ENCODE results near the gene ALAS2. TPM values are rescaled to one million over a fixed set of nuclear protein-coding genes. Genes with fewer than 3 reads are reported as not detected.
"Not testable (repeated sequence)": the region's sequence is repeated elsewhere in the genome, so short reads cannot be mapped to it uniquely, and the experiment has no call there.

ALAS2 gene
- total RNA-seq, 1 experiment from 2014 or later = not detected

- in situ Hi-C loops (cut with HindIII; ENCODE audit: low pct_unique_long_range_greater_than_20kb, low sequenced_read_pairs) = no loop called here
- peak; percentile 36 for DNase-seq (ENCODE audit: low read depth, low spot score)
Measured at GRCh38 chrX:55011294-55011693, 19.5 kb downstream of the ALAS2 start.

- in situ Hi-C loops (cut with HindIII; ENCODE audit: low pct_unique_long_range_greater_than_20kb, low sequenced_read_pairs) = no loop called here
- no peak for DNase-seq (ENCODE audit: low read depth, low spot score)
Measured at GRCh38 chrX:55008571-55009358, 22.0 kb downstream of the ALAS2 start.

DNA sequence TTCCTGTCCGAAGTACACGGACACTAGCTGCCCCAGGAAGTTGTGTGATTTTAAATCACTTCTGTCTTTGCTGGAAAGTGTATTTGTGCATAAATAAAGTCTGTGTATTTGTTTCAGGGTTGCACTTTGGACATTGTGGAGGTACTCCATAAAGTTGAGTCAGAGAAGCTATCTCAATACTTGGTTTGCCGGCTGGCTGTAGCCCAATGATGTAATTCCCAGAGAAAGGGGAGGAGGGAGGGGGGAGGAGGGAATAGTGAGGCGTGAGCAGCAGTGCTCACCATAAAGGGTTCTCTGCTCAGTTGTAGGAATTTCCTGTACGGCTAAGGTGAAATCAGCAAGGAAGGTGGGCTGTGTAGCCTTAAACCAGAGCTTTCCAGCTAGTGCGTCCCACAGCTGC lies 23.1 kb downstream of the ALAS2 start:
- in situ Hi-C loops (cut with HindIII; ENCODE audit: low pct_unique_long_range_greater_than_20kb, low sequenced_read_pairs) = no loop called here
- no peak for DNase-seq (ENCODE audit: low read depth, low spot score)

GRCh38 chrX:55006827-55007621 lies 23.8 kb downstream of the ALAS2 start:
- in situ Hi-C loops (cut with HindIII; ENCODE audit: low pct_unique_long_range_greater_than_20kb, low sequenced_read_pairs) = no loop called here
- no peak for DNase-seq (ENCODE audit: low read depth, low spot score)

GRCh38 chrX:55005256-55005655 lies 25.5 kb downstream of the ALAS2 start:
- in situ Hi-C loops (cut with HindIII; ENCODE audit: low pct_unique_long_range_greater_than_20kb, low sequenced_read_pairs) = no loop called here

GRCh38 chrX:55004231-55004630 lies 26.5 kb downstream of the ALAS2 start:
- in situ Hi-C loops (cut with HindIII; ENCODE audit: low pct_unique_long_range_greater_than_20kb, low sequenced_read_pairs) = no loop called here
- DNase-seq (ENCODE audit: low read depth, low spot score) = no peak

More at GRCh38 chrX:55005256-55005655, 25.5 kb downstream of the ALAS2 start:
- no peak for DNase-seq (ENCODE audit: low read depth, low spot score)

- in situ Hi-C loops (cut with HindIII; ENCODE audit: low pct_unique_long_range_greater_than_20kb, low sequenced_read_pairs) = no loop called here
- DNase-seq (ENCODE audit: low read depth, low spot score) = peak; percentile 91
Measured at GRCh38 chrX:54999717-55000598, 30.8 kb downstream of the ALAS2 start, which contains the start of gene APEX2. Gene APEX2 (plus strand): TSS chrX:55000363. CDS start chrX:55000423, 60 bp downstream.

- in situ Hi-C loops (cut with HindIII; ENCODE audit: low pct_unique_long_range_greater_than_20kb, low sequenced_read_pairs) = no loop called here
- no peak for DNase-seq (ENCODE audit: low read depth, low spot score)
Measured at GRCh38 chrX:54995621-54996020, 35.2 kb downstream of the ALAS2 start.

DNA sequence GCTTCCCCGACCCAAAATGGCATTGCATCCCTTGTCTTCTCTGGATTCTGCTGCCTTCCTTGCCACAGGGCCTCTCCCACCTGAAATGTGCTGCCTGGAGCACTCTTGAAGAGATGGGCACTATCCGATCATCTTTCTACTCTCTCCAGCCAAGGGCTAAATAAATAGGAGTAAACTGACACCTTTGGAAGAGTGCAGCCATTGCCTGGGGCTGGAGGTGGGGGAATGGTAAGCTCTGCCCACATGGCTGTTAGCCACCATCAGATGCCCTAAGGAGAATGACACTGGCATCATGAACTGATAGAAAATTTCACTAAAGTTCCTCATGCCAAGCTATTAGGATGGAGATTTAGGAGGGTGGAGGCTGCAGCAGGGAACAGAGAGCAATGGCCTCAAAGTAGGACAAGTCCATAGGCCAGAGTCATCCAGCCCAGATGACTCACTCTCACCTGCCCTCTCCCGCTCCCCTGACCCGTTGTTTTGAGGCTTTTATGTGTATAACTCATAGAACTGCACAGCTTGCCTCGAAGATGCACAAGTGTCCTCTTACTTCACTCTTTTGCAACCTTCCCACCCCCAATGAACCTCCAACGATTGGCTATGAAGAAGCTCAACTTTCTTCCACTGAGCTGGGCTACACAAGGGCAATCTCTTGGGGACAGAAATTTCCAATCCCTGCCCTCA lies 36.0 kb downstream of the ALAS2 start:
- no peak for DNase-seq (ENCODE audit: low read depth, low spot score)
- in situ Hi-C loops (cut with HindIII; ENCODE audit: low pct_unique_long_range_greater_than_20kb, low sequenced_read_pairs) = no loop called here

- no peak for DNase-seq (ENCODE audit: low read depth, low spot score)
Measured at GRCh38 chrX:54994099-54994498, 36.7 kb downstream of the ALAS2 start, which contains the start of gene PFKFB1. Gene PFKFB1 (minus strand): TSS chrX:54994188. CDS start chrX:54994007, 181 bp downstream.

GRCh38 chrX:54992911-54993622 lies 37.7 kb downstream of the ALAS2 start:
- in situ Hi-C loops (cut with HindIII; ENCODE audit: low pct_unique_long_range_greater_than_20kb, low sequenced_read_pairs) = no loop called here
- no peak for DNase-seq (ENCODE audit: low read depth, low spot score)

More at GRCh38 chrX:54994099-54994498, 36.7 kb downstream of the ALAS2 start, which contains the start of gene PFKFB1:
- in situ Hi-C loops (cut with HindIII; ENCODE audit: low pct_unique_long_range_greater_than_20kb, low sequenced_read_pairs) = no loop called here

DNA sequence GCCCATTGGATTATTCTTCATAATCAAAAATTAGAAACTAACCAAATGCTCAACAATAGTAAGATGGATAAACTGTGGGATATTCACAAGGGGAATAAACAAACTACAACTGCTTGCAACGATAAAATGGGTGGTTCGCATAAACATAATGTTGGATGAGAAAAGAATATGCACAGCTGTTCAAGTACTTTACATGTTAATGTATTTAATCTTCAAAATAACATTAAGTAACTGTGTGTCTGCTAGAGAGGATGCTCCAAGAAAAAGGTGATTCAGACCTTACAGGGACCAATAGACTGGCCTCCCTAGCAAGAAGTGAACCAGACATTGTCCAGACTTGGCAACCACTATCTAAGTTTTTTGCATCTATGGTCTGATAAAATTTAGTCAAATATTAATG lies 39.1 kb downstream of the ALAS2 start:
- in situ Hi-C loops (cut with HindIII; ENCODE audit: low pct_unique_long_range_greater_than_20kb, low sequenced_read_pairs) = no loop called here

DNA sequence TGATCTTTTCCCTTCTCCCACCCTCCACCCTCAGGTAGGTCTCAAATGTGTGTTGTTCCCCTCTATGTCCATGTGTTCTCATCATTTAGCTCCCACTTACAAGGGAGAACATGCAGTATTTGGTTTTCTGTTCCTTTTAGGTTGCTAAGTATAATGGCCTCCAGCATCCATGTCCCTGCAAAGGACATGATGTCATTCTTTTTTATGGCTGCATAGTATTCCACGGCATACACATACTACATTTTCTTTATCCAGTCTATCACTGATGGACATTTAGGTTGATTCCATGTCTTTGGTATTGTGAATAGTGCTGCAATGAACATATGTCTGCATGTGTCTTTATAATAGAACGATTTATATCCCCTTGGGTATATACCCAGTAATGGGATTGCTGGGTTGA lies 47.5 kb downstream of the ALAS2 start:
- DNase-seq (ENCODE audit: low read depth, low spot score); in situ Hi-C loops (cut with HindIII; ENCODE audit: low pct_unique_long_range_greater_than_20kb, low sequenced_read_pairs): not testable (repeated sequence)

More for the DNA sequence above, 39.1 kb downstream of the ALAS2 start:
- no peak for DNase-seq (ENCODE audit: low read depth, low spot score)

DNA sequence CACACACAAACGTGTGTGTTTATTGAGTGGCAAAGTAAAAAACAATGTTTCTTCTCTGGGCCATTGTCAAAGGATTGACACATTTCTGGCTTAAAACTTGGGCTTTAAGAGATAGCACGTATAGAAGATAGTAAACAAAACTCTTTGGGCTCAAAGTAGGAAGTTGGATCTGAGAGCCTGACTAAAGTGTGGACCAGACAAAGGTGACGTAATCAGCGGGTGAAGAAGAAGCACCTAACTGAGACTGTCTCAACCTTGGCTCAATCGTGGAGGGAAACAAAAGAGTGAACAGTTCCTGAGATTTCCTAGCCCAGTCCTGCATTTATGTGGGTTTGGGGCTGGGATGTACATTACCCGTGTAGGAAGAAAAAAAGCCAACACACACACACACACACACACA lies 50.4 kb downstream of the ALAS2 start:
- DNase-seq (ENCODE audit: low read depth, low spot score) = no peak
- in situ Hi-C loops (cut with HindIII; ENCODE audit: low pct_unique_long_range_greater_than_20kb, low sequenced_read_pairs) = no loop called here

GRCh38 chrX:54979432-54979831 lies 51.3 kb downstream of the ALAS2 start:
- in situ Hi-C loops (cut with HindIII; ENCODE audit: low pct_unique_long_range_greater_than_20kb, low sequenced_read_pairs) = no loop called here
- no peak for DNase-seq (ENCODE audit: low read depth, low spot score)

DNA sequence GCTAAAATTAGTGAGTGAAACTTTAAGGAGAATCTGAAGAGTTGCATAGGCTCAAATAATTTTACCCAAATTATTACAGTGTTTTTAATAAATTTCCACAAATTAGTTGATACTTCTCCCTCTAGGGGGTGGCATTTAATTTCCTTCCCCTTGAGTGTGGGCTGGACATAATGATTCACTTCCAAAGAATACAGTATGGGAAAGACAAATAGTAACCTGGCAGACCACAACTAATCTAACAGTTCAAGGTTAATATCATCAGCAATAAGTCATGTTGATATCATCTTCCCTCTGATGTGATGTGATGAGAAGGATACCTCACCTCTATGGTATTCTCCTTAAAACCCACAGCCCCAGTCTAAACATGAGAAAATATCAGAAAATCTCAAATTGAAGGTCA lies 52.3 kb downstream of the ALAS2 start:
- no peak for DNase-seq (ENCODE audit: low read depth, low spot score)
- in situ Hi-C loops (cut with HindIII; ENCODE audit: low pct_unique_long_range_greater_than_20kb, low sequenced_read_pairs) = no loop called here

GRCh38 chrX:54977387-54977786 lies 53.4 kb downstream of the ALAS2 start:
- in situ Hi-C loops (cut with HindIII; ENCODE audit: low pct_unique_long_range_greater_than_20kb, low sequenced_read_pairs) = no loop called here

More at GRCh38 chrX:54977387-54977786, 53.4 kb downstream of the ALAS2 start:
- DNase-seq (ENCODE audit: low read depth, low spot score) = no peak
